ENCODE data around the gene MAIP1. TPM values are rescaled to one million over a fixed set of nuclear protein-coding genes. Genes with fewer than 3 reads are reported as not detected.

MAIP1 gene
- total and polyA plus RNA-seq, 2 donors (not counting 1 experiment from before 2014, with no cell fraction given), result 14.5 to 24.8 TPM

GRCh38 chr2:200003444-200003843 lies 48.1 kb downstream of the MAIP1 start:
- Histone ChIP-seq H3K9me3 (ENCODE audit: control insufficient read depth, insufficient read depth, low read depth, low read length) (no peaks in the 10 kb centered on the region), H3K36me3 (ENCODE audit: control insufficient read depth, insufficient read depth, low read length) (no peaks in the 10 kb centered on the region), H3K27me3 (ENCODE audit: control insufficient read depth, insufficient read depth, low read length) (peaks cover 4% of the 10 kb centered on the region), H3K4me1 (ENCODE audit: control insufficient read depth, extremely low read depth, insufficient read depth, low read length) (no peaks in the 10 kb centered on the region), H3K4me2 (ENCODE audit: extremely low read depth, insufficient read depth, low read length) (no peak overlapping the region), H2AFZ (ENCODE audit: low read length) (no peak overlapping the region), H3K9ac (ENCODE audit: insufficient read depth, low read length) (no peak overlapping the region), H3K27ac (ENCODE audit: insufficient read depth, low read length) (no peak overlapping the region), H4K20me1 (ENCODE audit: control insufficient read depth, extremely low read depth, insufficient read depth, low read length) (no peaks in the 10 kb centered on the region), H3K4me3 (replicated peaks in 1 of 4; ENCODE audit: control extremely low read depth in 1 of 4, insufficient read depth in 1 of 4, low read depth in 3 of 4, low read length in 4 of 4) (no peak overlapping the region), H3K79me2 (ENCODE audit: control insufficient read depth, insufficient read depth, low read length) (no peaks in the 10 kb centered on the region)
- TF ChIP-seq CTCF (conservative IDR thresholded peaks at IDR 0.05 in 1 of 2, IDR thresholded peaks at IDR 0.05 in 1 of 2; ENCODE audit: low read depth in 1 of 2, low read length in 2 of 2), result no peak
- no peak for TF ChIP-seq EZH2 (IDR thresholded peaks at IDR 0.05; ENCODE audit: low read length, missing control alignments)
- DNase-seq (ENCODE audit: low read depth in 2 of 2), result peak; percentile 38

- no peak for DNase-seq (ENCODE audit: low read depth in 2 of 2)
- no peaks in the 10 kb centered on the region for H3K36me3 ChIP-seq (ENCODE audit: control insufficient read depth, insufficient read depth, low read length)
- no peaks in the 10 kb centered on the region for H3K9me3 ChIP-seq (ENCODE audit: control insufficient read depth, insufficient read depth, low read depth, low read length)
- H3K9ac ChIP-seq (ENCODE audit: insufficient read depth, low read length), result no peak overlapping the region
- no peaks in the 10 kb centered on the region for H3K79me2 ChIP-seq (ENCODE audit: control insufficient read depth, insufficient read depth, low read length)
- no peaks in the 10 kb centered on the region for H3K4me1 ChIP-seq (ENCODE audit: control insufficient read depth, extremely low read depth, insufficient read depth, low read length)
- TF ChIP-seq CTCF (conservative IDR thresholded peaks at IDR 0.05 in 1 of 2, IDR thresholded peaks at IDR 0.05 in 1 of 2; ENCODE audit: low read depth in 1 of 2, low read length in 2 of 2) (no peak), EZH2 (IDR thresholded peaks at IDR 0.05; ENCODE audit: low read length, missing control alignments) (no peak)
- no peak overlapping the region for H3K4me3 ChIP-seq (replicated peaks in 1 of 4; ENCODE audit: control extremely low read depth in 1 of 4, insufficient read depth in 1 of 4, low read depth in 3 of 4, low read length in 4 of 4)
- H3K4me2 ChIP-seq (ENCODE audit: extremely low read depth, insufficient read depth, low read length), result no peak overlapping the region
- peaks cover 4% of the 10 kb centered on the region for H3K27me3 ChIP-seq (ENCODE audit: control insufficient read depth, insufficient read depth, low read length)
- H2AFZ ChIP-seq (ENCODE audit: low read length), result no peak overlapping the region
- H4K20me1 ChIP-seq (ENCODE audit: control insufficient read depth, extremely low read depth, insufficient read depth, low read length), result no peaks in the 10 kb centered on the region
- no peak overlapping the region for H3K27ac ChIP-seq (ENCODE audit: insufficient read depth, low read length)
Observed at GRCh38 chr2:200005675-200006074, 50.3 kb downstream of the MAIP1 start.

DNA sequence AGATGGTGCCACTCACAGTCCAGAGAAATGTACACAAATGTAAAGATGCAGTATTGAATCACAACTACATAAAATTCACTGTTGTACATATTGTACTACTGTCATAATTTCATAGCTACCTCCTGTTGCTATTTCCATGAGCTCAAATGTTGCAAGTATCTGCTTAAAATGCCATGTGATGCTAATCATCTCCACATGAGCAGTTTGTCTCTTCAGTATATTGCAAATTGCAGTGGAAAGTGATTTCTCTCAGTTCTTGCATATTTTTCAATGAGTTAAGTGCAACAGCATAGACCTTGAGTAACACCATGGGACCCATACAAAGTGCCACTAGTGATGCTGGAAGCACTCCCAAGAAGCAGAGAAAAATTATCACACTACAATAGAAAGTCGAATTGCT lies 51.9 kb downstream of the MAIP1 start:
- Histone ChIP-seq H4K20me1 (ENCODE audit: control insufficient read depth, extremely low read depth, insufficient read depth, low read length) (no peaks in the 10 kb centered on the region), H3K27me3 (ENCODE audit: control insufficient read depth, insufficient read depth, low read length) (peaks cover 4% of the 10 kb centered on the region), H3K4me2 (ENCODE audit: extremely low read depth, insufficient read depth, low read length) (no peak overlapping the region), H3K79me2 (ENCODE audit: control insufficient read depth, insufficient read depth, low read length) (no peaks in the 10 kb centered on the region), H3K9ac (ENCODE audit: insufficient read depth, low read length) (no peak overlapping the region), H2AFZ (ENCODE audit: low read length) (no peak overlapping the region), H3K4me3 (replicated peaks in 1 of 4; ENCODE audit: control extremely low read depth in 1 of 4, insufficient read depth in 1 of 4, low read depth in 3 of 4, low read length in 4 of 4) (no peak overlapping the region), H3K4me1 (ENCODE audit: control insufficient read depth, extremely low read depth, insufficient read depth, low read length) (no peaks in the 10 kb centered on the region), H3K27ac (ENCODE audit: insufficient read depth, low read length) (no peak overlapping the region), H3K36me3 (ENCODE audit: control insufficient read depth, insufficient read depth, low read length) (no peaks in the 10 kb centered on the region), H3K9me3 (ENCODE audit: control insufficient read depth, insufficient read depth, low read depth, low read length) (no peaks in the 10 kb centered on the region)
- TF ChIP-seq CTCF (conservative IDR thresholded peaks at IDR 0.05 in 1 of 2, IDR thresholded peaks at IDR 0.05 in 1 of 2; ENCODE audit: low read depth in 1 of 2, low read length in 2 of 2) (no peak), EZH2 (IDR thresholded peaks at IDR 0.05; ENCODE audit: low read length, missing control alignments) (no peak)
- no peak for DNase-seq (ENCODE audit: low read depth in 2 of 2)

Measured in fibroblast of lung (primary cell).